ENCODE results near the gene FAN1. TPM values are rescaled to one million over a fixed set of nuclear protein-coding genes. Genes with fewer than 3 reads are reported as not detected.

The FAN1 gene
- total and polyA plus RNA-seq, 2 donors (not counting 1 experiment from before 2014, with no cell fraction given), result 8.9 to 25.1 TPM

GRCh38 chr15:30962659-30963058 lies 58.9 kb downstream of the FAN1 start:
- Histone ChIP-seq H3K79me2 (ENCODE audit: control insufficient read depth, insufficient read depth, low read length) (no peaks in the 10 kb centered on the region), H2AFZ (ENCODE audit: low read length) (no peak overlapping the region), H3K27ac (ENCODE audit: insufficient read depth, low read length) (no peak overlapping the region), H3K4me2 (ENCODE audit: extremely low read depth, insufficient read depth, low read length) (no peak overlapping the region), H3K9me3 (ENCODE audit: control insufficient read depth, insufficient read depth, low read depth, low read length) (no peaks in the 10 kb centered on the region), H3K27me3 (ENCODE audit: control insufficient read depth, insufficient read depth, low read length) (no peaks in the 10 kb centered on the region), H3K4me1 (ENCODE audit: control insufficient read depth, extremely low read depth, insufficient read depth, low read length) (no peaks in the 10 kb centered on the region), H3K36me3 (ENCODE audit: control insufficient read depth, insufficient read depth, low read length) (peaks cover 7% of the 10 kb centered on the region), H3K4me3 (replicated peaks in 1 of 4; ENCODE audit: control extremely low read depth in 1 of 4, insufficient read depth in 1 of 4, low read depth in 3 of 4, low read length in 4 of 4) (no peak overlapping the region), H3K9ac (ENCODE audit: insufficient read depth, low read length) (no peak overlapping the region), H4K20me1 (ENCODE audit: control insufficient read depth, extremely low read depth, insufficient read depth, low read length) (no peaks in the 10 kb centered on the region)
- TF ChIP-seq, protein P1, sequence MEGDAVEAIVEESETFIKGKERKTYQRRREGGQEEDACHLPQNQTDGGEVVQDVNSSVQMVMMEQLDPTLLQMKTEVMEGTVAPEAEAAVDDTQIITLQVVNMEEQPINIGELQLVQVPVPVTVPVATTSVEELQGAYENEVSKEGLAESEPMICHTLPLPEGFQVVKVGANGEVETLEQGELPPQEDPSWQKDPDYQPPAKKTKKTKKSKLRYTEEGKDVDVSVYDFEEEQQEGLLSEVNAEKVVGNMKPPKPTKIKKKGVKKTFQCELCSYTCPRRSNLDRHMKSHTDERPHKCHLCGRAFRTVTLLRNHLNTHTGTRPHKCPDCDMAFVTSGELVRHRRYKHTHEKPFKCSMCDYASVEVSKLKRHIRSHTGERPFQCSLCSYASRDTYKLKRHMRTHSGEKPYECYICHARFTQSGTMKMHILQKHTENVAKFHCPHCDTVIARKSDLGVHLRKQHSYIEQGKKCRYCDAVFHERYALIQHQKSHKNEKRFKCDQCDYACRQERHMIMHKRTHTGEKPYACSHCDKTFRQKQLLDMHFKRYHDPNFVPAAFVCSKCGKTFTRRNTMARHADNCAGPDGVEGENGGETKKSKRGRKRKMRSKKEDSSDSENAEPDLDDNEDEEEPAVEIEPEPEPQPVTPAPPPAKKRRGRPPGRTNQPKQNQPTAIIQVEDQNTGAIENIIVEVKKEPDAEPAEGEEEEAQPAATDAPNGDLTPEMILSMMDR (conservative IDR thresholded peaks at IDR 0.05 in 1 of 2, IDR thresholded peaks at IDR 0.05 in 1 of 2; ENCODE audit: low read depth in 1 of 2, low read length in 2 of 2), result no peak
- TF ChIP-seq EZH2 (IDR thresholded peaks at IDR 0.05; ENCODE audit: low read length, missing control alignments), result no peak
- no peak for DNase-seq (ENCODE audit: low read depth in 2 of 2)

GRCh38 chr15:30963681-30964080 lies 60.0 kb downstream of the FAN1 start:
- H3K9ac ChIP-seq (ENCODE audit: insufficient read depth, low read length), result no peak overlapping the region
- TF ChIP-seq, protein P1 (conservative IDR thresholded peaks at IDR 0.05 in 1 of 2, IDR thresholded peaks at IDR 0.05 in 1 of 2; ENCODE audit: low read depth in 1 of 2, low read length in 2 of 2), result no peak
- no peak for TF ChIP-seq EZH2 (IDR thresholded peaks at IDR 0.05; ENCODE audit: low read length, missing control alignments)
- H3K4me3 ChIP-seq (replicated peaks in 1 of 4; ENCODE audit: control extremely low read depth in 1 of 4, insufficient read depth in 1 of 4, low read depth in 3 of 4, low read length in 4 of 4), result no peak overlapping the region
- no peak overlapping the region for H2AFZ ChIP-seq (ENCODE audit: low read length)
- peaks cover 3% of the 10 kb centered on the region for H3K36me3 ChIP-seq (ENCODE audit: control insufficient read depth, insufficient read depth, low read length)
- H3K27ac ChIP-seq (ENCODE audit: insufficient read depth, low read length), result no peak overlapping the region
- no peaks in the 10 kb centered on the region for H4K20me1 ChIP-seq (ENCODE audit: control insufficient read depth, extremely low read depth, insufficient read depth, low read length)
- H3K4me1 ChIP-seq (ENCODE audit: control insufficient read depth, extremely low read depth, insufficient read depth, low read length), result no peaks in the 10 kb centered on the region
- H3K27me3 ChIP-seq (ENCODE audit: control insufficient read depth, insufficient read depth, low read length), result no peaks in the 10 kb centered on the region
- H3K79me2 ChIP-seq (ENCODE audit: control insufficient read depth, insufficient read depth, low read length), result no peaks in the 10 kb centered on the region
- H3K9me3 ChIP-seq (ENCODE audit: control insufficient read depth, insufficient read depth, low read depth, low read length), result no peaks in the 10 kb centered on the region
- no peak for DNase-seq (ENCODE audit: low read depth in 2 of 2)
- no peak overlapping the region for H3K4me2 ChIP-seq (ENCODE audit: extremely low read depth, insufficient read depth, low read length)

- Histone ChIP-seq H4K20me1 (ENCODE audit: control insufficient read depth, extremely low read depth, insufficient read depth, low read length) (peaks cover 1% of the 10 kb centered on the region), H3K27me3 (ENCODE audit: control insufficient read depth, insufficient read depth, low read length) (no peaks in the 10 kb centered on the region), H3K27ac (ENCODE audit: insufficient read depth, low read length) (no peak overlapping the region), H3K4me1 (ENCODE audit: control insufficient read depth, extremely low read depth, insufficient read depth, low read length) (peaks cover 2% of the 10 kb centered on the region), H2AFZ (ENCODE audit: low read length) (no peak overlapping the region), H3K36me3 (ENCODE audit: control insufficient read depth, insufficient read depth, low read length) (peaks cover 3% of the 10 kb centered on the region), H3K9ac (ENCODE audit: insufficient read depth, low read length) (no peak overlapping the region), H3K4me2 (ENCODE audit: extremely low read depth, insufficient read depth, low read length) (no peak overlapping the region), H3K79me2 (ENCODE audit: control insufficient read depth, insufficient read depth, low read length) (no peaks in the 10 kb centered on the region), H3K4me3 (replicated peaks in 1 of 4; ENCODE audit: control extremely low read depth in 1 of 4, insufficient read depth in 1 of 4, low read depth in 3 of 4, low read length in 4 of 4) (no peak overlapping the region), H3K9me3 (ENCODE audit: control insufficient read depth, insufficient read depth, low read depth, low read length) (no peaks in the 10 kb centered on the region)
- TF ChIP-seq, protein P1 (conservative IDR thresholded peaks at IDR 0.05 in 1 of 2, IDR thresholded peaks at IDR 0.05 in 1 of 2; ENCODE audit: low read depth in 1 of 2, low read length in 2 of 2), result no peak
- no peak for TF ChIP-seq EZH2 (IDR thresholded peaks at IDR 0.05; ENCODE audit: low read length, missing control alignments)
- DNase-seq (ENCODE audit: low read depth in 2 of 2), result no peak
These were observed 66.0 kb downstream of the FAN1 start for GRCh38 chr15:30969724-30970123.

Data from fibroblast of lung (primary cell).